ENCODE measurements around the gene FAM117B.

FAM117B gene

GRCh38 chr2:202705446-202706020 is 70.8 kb downstream of the FAM117B start:
- TF ChIP-seq CTCF (IDR thresholded peaks at IDR 0.05) = no peak

- no peak for TF ChIP-seq CTCF (IDR thresholded peaks at IDR 0.05)
These were observed 81.4 kb downstream of the FAM117B start for GRCh38 chr2:202716114-202716718.

- TF ChIP-seq CTCF (IDR thresholded peaks at IDR 0.05) = no peak
These were observed 82.3 kb downstream of the FAM117B start for GRCh38 chr2:202716953-202717597.

GRCh38 chr2:202717598-202718310 is 83.0 kb downstream of the FAM117B start:
- no peak for TF ChIP-seq CTCF (IDR thresholded peaks at IDR 0.05)

- no peak for TF ChIP-seq CTCF (IDR thresholded peaks at IDR 0.05)
These were observed 83.8 kb downstream of the FAM117B start for GRCh38 chr2:202718614-202719013.

GRCh38 chr2:202720226-202720625 is 85.5 kb downstream of the FAM117B start:
- no peak for TF ChIP-seq CTCF (IDR thresholded peaks at IDR 0.05)

- no peak for TF ChIP-seq CTCF (IDR thresholded peaks at IDR 0.05)
These were observed 86.9 kb downstream of the FAM117B start for GRCh38 chr2:202721621-202722020.
